Keratinocyte (primary cell): ENCODE measurements around the gene DNAJB13.

Experiments
- CTCF ChIP-seq, 3 experiments: IDR thresholded peaks in 1 of 3; conservative IDR thresholded peaks in 1 of 3; optimal IDR thresholded peaks in 1 of 3; 2 replicates in 2 of 3; 3 replicates in 1 of 3; pipeline versions ENCODE3 to v1.5.1; 2011; ENCODE audit warnings: low read length in 3 of 3, mild to moderate bottlenecking in 3 of 3, moderate library complexity in 2 of 3, control low read depth in 1 of 3, inconsistent platforms in 1 of 3; ENCODE audit not compliant: insufficient read depth in 2 of 3; ENCODE audit errors: extremely low read depth in 1 of 3
- EZH2 ChIP-seq: IDR thresholded peaks from one replicate; pipeline ENCODE4 v1.6.1; 2012; ENCODE audit warnings: inconsistent platforms, mild to moderate bottlenecking, low read length, moderate library complexity

DNA sequence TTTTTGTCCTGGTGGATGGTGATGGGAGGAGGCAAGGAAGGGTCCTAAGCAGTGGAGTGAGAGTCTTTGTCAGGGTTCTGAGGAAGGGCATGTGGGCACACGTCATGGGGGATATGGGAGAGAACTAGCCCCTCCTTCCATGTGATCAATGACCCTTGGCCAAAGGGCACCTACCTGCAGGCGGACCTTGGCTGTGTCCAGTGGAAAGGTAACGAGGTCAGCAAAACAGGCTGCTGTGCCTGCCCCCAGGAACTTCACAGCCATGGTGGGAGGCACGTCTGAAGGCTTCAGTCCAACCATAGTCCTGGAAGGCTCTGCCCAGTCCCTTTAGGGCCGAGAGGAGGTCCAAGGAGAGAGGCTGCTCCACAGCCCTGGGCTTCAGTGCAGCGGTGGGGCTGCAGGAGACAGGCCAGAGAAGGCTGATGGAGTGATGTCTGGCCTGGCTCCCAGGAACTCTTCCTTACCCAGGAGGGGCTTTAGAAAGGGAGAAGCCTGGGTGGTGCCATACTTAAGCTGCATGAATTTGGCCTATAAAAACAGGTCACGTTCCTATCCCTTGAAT is 56.0 kb downstream of the DNAJB13 start:
- TF ChIP-seq CTCF (optimal IDR thresholded peaks at IDR 0.05 in 1 of 3, IDR thresholded peaks at IDR 0.05 in 1 of 3, conservative IDR thresholded peaks at IDR 0.05 in 1 of 3; ENCODE audit: extremely low read depth in 1 of 3, insufficient read depth in 2 of 3, low read length in 3 of 3) (no peak), EZH2 (no peak)
